ENCODE data around the gene SDR39U1.

- TF ChIP-seq, protein P1, sequence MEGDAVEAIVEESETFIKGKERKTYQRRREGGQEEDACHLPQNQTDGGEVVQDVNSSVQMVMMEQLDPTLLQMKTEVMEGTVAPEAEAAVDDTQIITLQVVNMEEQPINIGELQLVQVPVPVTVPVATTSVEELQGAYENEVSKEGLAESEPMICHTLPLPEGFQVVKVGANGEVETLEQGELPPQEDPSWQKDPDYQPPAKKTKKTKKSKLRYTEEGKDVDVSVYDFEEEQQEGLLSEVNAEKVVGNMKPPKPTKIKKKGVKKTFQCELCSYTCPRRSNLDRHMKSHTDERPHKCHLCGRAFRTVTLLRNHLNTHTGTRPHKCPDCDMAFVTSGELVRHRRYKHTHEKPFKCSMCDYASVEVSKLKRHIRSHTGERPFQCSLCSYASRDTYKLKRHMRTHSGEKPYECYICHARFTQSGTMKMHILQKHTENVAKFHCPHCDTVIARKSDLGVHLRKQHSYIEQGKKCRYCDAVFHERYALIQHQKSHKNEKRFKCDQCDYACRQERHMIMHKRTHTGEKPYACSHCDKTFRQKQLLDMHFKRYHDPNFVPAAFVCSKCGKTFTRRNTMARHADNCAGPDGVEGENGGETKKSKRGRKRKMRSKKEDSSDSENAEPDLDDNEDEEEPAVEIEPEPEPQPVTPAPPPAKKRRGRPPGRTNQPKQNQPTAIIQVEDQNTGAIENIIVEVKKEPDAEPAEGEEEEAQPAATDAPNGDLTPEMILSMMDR (IDR thresholded peaks at IDR 0.05; ENCODE audit: low read depth, low read length, poor library complexity, severe bottlenecking) = no peak
- no peak for TF ChIP-seq EZH2phosphoT487 (IDR thresholded peaks at IDR 0.05; ENCODE audit: borderline replicate concordance, low read length)
Measured at GRCh38 chr14:24434036-24434435, 8.5 kb downstream of the SDR39U1 start.
